Smooth muscle cell (in vitro differentiated cells): ENCODE measurements around the gene FOXJ3. TPM values are rescaled to one million over a fixed set of nuclear protein-coding genes. Genes with fewer than 3 reads are reported as not detected.

Experiments used
- DNase-seq: peaks from one replicate; lab custom pipeline; 2025; ENCODE audit not compliant: unreplicated experiment; lab: John Stamatoyannopoulos, UW
- H2AFZ ChIP-seq: fragments of 200-600 bp; sonication (generic); 2 replicates; pipeline ENCODE4 v1.6.0; 2016; ENCODE audit warnings: antibody characterized with exemption, low read depth, mild to moderate bottlenecking
- H3F3A ChIP-seq: fragments of 200-600 bp; sonication (generic); 2 replicates; pipeline ENCODE4 v1.6.0; 2017; ENCODE audit warnings: antibody characterized with exemption, low read depth
- H3K27ac ChIP-seq: fragments of 200-600 bp; sonication (generic); 2 replicates; pipeline ENCODE4 v1.5.1; 2016; ENCODE audit warnings: low read depth, mild to moderate bottlenecking
- H3K27me3 ChIP-seq: fragments of 200-600 bp; sonication (generic); 2 replicates; pipeline ENCODE4 v1.6.1; 2016; ENCODE audit warnings: low read depth, mild to moderate bottlenecking
- H3K36me3 ChIP-seq: fragments of 200-600 bp; sonication (generic); 2 replicates; pipeline ENCODE4 v1.5.1; 2016; ENCODE audit warnings: low read depth
- H3K4me1 ChIP-seq: fragments of 200-600 bp; sonication (generic); 2 replicates; pipeline ENCODE4 v1.5.1; 2016; ENCODE audit warnings: low read depth
- H3K4me2 ChIP-seq: fragments of 200-600 bp; sonication (generic); 2 replicates; pipeline ENCODE4 v1.6.0; 2016; ENCODE audit warnings: mild to moderate bottlenecking
- H3K4me3 ChIP-seq: fragments of 200-600 bp; sonication (generic); 2 replicates; pipeline ENCODE4 v1.5.1; 2016; ENCODE audit warnings: mild to moderate bottlenecking
- H3K79me2 ChIP-seq: fragments of 200-600 bp; sonication (generic); 2 replicates; pipeline ENCODE4 v1.6.0; 2016; ENCODE audit warnings: low read depth, mild to moderate bottlenecking
- H3K9ac ChIP-seq: fragments of 200-600 bp; sonication (generic); 2 replicates; pipeline ENCODE4 v1.6.0; 2016; ENCODE audit warnings: low read depth
- H3K9me3 ChIP-seq: fragments of 200-600 bp; sonication (generic); replicated peaks from 2 replicates; pipeline ENCODE4 v1.5.1; 2016; ENCODE audit warnings: low read depth
- H4K20me1 ChIP-seq: fragments of 200-600 bp; sonication (generic); 2 replicates; pipeline ENCODE4 v1.6.0; 2016; ENCODE audit warnings: low read depth
- CTCF ChIP-seq: fragments of 200-600 bp; sonication (generic); IDR thresholded peaks from 2 replicates; pipeline ENCODE4 v1.5.1; 2017; ENCODE audit warnings: borderline replicate concordance, mild to moderate bottlenecking, antibody characterized with exemption; ENCODE audit not compliant: insufficient read depth, poor library complexity, severe bottlenecking
- WGBS: methylation state at CpG from one replicate; pipeline ENCODE4 v1.1.7; 2016; ENCODE audit warnings: low lambda C conversion rate; 5-methylcytosine and 5-hydroxymethylcytosine counted together
- polyA plus RNA-seq: library from polyadenylated mRNA; unstranded; fragments of >200 nt; fragmentation: Nextera tagmentation; extraction: Ambion mirVana; gene quantifications from 2 replicates; pipeline ENCODE4 v1.2.1, GENCODE V29; 2016
- total RNA-seq: library from RNA; depleted of rRNA; stranded (reverse); fragments of >200 nt; gene quantifications from 2 replicates; pipeline ENCODE4 v1.2.3, GENCODE V29; 2014

FOXJ3 gene
- total and polyA plus RNA-seq, 2 experiments from 2014 or later, result 19.3 to 40.9 TPM

DNA sequence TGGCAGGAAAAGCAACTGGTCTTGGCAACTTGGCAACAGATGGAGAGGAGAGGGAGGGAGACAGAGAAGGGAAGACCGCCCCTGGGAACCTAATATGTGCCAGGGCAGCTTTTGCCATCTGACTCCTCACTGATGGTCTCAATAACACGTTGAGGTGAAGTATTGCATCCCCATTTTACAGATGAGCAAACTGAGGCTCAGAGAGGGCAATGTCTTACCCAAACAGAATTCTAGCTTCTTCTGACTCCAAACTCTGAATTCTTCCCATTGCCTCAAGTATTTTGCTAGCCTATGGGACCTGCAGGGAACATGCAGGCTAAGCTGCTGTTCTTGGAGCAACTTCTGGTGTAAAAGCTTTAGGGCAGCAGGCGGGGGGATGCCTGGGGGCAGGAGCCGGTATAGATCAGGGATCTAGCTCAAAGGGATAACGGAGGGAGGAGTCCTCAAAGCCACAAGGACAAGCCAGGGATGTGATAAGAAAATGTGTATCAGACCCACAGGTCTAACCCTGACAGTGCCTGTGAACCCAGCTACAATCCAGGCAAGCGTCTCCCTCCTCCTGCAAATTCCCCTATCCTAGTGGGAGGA, 163.3 kb downstream of the FOXJ3 start:
- H3K4me3 ChIP-seq, result no peak overlapping the region
- no peak overlapping the region for H3K4me2 ChIP-seq
- no peaks in the 10 kb centered on the region for H3K4me1 ChIP-seq
- TF ChIP-seq CTCF, result no peak
- H3K79me2 ChIP-seq, result no peaks in the 10 kb centered on the region
- DNase-seq, result no peak
- H3K36me3 ChIP-seq, result no peaks in the 10 kb centered on the region
- no peaks in the 10 kb centered on the region for H3K27me3 ChIP-seq
- no peaks in the 10 kb centered on the region for H3F3A ChIP-seq
- no peak overlapping the region for H3K9ac ChIP-seq
- no peak overlapping the region for H2AFZ ChIP-seq
- H3K9me3 ChIP-seq, result no peaks in the 10 kb centered on the region
- H4K20me1 ChIP-seq, result peaks cover 9% of the 10 kb centered on the region
- H3K27ac ChIP-seq, result no peak overlapping the region
- 74% methylated on average over 5 of the region's 6 CpGs for WGBS

DNA sequence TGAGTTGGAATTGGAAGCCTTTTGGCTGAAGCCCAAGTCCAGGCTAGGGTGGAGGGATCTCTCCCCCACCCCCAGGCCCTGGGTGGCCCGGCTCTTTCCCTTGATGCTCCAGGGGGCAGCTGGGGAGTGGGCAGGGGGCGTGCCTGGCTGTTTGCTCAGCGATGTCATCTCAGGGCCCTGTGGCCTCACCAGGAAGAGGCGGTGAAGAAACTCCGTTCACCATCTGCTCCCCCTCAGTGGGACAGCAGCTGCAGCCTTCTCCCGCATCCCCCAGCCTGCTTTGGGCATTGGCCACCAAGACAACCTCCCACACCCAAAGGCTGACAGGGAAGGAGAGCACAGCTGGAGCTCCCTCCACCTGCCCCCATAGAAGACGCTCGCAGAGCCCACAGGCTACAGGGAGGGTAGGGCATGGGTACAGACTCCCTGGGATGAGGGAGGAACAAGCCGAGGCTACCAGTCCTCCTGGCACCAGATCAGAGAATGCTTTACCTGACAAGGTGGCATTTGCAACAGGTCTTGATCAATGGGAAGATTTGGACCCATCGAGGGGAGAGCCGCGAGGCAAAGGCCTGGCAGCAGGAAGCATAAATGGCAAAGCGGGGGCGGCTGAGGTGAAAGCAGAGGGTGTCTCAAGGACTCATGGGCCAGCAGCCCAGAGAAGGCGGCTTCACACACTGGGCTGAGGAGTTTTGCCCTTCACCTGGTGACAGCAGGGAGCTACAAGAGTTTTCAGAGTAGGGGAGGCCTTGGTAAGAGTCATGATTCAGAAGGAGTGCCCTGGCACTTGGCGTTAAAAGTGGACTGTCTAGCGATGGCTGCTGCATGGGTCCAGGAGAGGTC, 164.0 kb downstream of the FOXJ3 start:
- Histone ChIP-seq H3K27me3 (no peaks in the 10 kb centered on the region), H3K9me3 (no peaks in the 10 kb centered on the region), H3K27ac (no peak overlapping the region), H3K4me1 (no peaks in the 10 kb centered on the region), H3K9ac (no peak overlapping the region), H3K4me2 (no peak overlapping the region), H3K36me3 (no peaks in the 10 kb centered on the region), H3K79me2 (no peaks in the 10 kb centered on the region), H2AFZ (no peak overlapping the region), H4K20me1 (peaks cover 4% of the 10 kb centered on the region), H3K4me3 (no peak overlapping the region), H3F3A (no peaks in the 10 kb centered on the region)
- DNase-seq, result no peak
- WGBS, result 74% methylated on average over 17 of the region's 17 CpGs
- no peak for TF ChIP-seq CTCF

- Histone ChIP-seq H3K9me3 (no peaks in the 10 kb centered on the region), H3K27me3 (no peaks in the 10 kb centered on the region), H3K27ac (no peak overlapping the region), H4K20me1 (peaks cover 4% of the 10 kb centered on the region), H3K79me2 (no peaks in the 10 kb centered on the region), H3K4me3 (no peak overlapping the region), H3K4me1 (no peaks in the 10 kb centered on the region), H3F3A (no peaks in the 10 kb centered on the region), H3K36me3 (no peaks in the 10 kb centered on the region), H2AFZ (no peak overlapping the region), H3K4me2 (no peak overlapping the region), H3K9ac (no peak overlapping the region)
- TF ChIP-seq CTCF, result no peak
- no peak for DNase-seq
- WGBS, result 92% methylated on average over 3 of the region's 3 CpGs
Measured at GRCh38 chr1:42168763-42169162, 166.3 kb downstream of the FOXJ3 start.

DNA sequence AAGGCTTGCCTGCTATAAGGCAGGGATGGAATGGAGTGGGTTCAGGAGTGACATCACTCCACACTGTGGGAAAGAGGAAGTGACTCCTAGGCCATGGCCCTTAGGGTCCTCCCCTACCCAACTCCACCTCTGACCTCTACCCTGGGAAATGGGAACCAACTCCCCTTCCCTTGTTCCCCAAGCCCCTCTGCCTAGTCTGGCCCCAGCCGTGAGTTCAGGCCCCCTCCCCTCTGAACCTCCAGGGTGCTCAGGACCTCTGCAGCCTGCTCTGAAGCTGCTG, 166.7 kb downstream of the FOXJ3 start:
- Histone ChIP-seq H3F3A (no peaks in the 10 kb centered on the region), H3K9ac (no peak overlapping the region), H3K4me3 (no peak overlapping the region), H3K27me3 (no peaks in the 10 kb centered on the region), H3K36me3 (no peaks in the 10 kb centered on the region), H3K4me2 (no peak overlapping the region), H3K27ac (no peak overlapping the region), H4K20me1 (peaks cover 4% of the 10 kb centered on the region), H3K79me2 (no peaks in the 10 kb centered on the region), H2AFZ (no peak overlapping the region), H3K9me3 (no peaks in the 10 kb centered on the region), H3K4me1 (no peaks in the 10 kb centered on the region)
- no peak for TF ChIP-seq CTCF
- 100% methylated on average over 1 of the region's 1 CpG for WGBS
- no peak for DNase-seq
